GM10847 (cell line): ENCODE data around the gene PLPPR3.

ENCODE experiments used
- POLR2A ChIP-seq: IDR thresholded peaks from 2 replicates; pipeline ENCODE4 v1.6.1; 2011; ENCODE audit not compliant: insufficient read length; ENCODE audit errors: extremely low read depth

Gene PLPPR3

GRCh38 chr19:797528-798414, 24.0 kb downstream of the PLPPR3 start:
- TF ChIP-seq POLR2A = peak; percentile 6

DNA sequence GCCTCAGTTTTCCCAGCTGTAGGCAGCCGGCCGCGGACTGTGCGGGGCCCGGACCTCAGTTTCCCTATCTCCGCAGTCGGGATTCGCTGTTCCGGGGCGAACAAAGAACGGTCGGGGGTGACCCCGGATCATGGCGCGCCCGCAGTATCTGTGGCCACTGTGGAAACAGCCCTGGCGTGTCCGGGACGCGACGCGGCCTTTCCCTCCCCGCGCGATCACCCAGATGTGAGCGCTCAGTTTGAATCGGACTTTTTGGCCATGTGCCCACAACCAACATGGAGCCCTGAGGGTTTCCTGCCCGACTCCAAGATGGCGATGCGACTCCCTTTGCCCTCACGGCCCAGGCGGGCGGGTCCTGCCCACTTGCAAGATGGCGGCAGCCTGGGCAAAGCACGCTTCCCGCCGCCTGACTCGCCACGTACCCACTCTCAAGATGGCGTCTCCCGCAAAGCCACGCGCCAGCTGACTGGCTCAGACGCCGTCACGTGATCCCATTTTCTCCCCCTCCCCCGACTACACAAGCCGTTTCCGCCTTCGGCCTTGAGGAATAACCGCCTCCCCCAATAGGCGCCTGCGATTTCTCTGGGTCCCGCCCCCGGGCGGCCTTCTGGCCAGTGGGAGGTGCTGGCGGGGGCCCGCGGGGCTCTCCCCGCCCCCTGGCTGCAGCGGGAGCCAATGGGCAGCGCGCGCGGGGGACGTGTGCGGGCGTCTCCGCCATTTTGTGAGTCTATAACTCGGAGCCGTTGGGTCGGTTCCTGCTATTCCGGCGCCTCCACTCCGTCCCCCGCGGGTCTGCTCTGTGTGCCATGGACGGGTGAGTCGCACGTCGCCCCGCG, 24.8 kb downstream of the PLPPR3 start, which contains the start of gene PTBP1:
TSS of gene PTBP1 (plus strand) at position 761 of the 836 bp plus-strand sequence. CDS start at position 807, 46 bp downstream.
- peak; percentile 93 for TF ChIP-seq POLR2A

DNA sequence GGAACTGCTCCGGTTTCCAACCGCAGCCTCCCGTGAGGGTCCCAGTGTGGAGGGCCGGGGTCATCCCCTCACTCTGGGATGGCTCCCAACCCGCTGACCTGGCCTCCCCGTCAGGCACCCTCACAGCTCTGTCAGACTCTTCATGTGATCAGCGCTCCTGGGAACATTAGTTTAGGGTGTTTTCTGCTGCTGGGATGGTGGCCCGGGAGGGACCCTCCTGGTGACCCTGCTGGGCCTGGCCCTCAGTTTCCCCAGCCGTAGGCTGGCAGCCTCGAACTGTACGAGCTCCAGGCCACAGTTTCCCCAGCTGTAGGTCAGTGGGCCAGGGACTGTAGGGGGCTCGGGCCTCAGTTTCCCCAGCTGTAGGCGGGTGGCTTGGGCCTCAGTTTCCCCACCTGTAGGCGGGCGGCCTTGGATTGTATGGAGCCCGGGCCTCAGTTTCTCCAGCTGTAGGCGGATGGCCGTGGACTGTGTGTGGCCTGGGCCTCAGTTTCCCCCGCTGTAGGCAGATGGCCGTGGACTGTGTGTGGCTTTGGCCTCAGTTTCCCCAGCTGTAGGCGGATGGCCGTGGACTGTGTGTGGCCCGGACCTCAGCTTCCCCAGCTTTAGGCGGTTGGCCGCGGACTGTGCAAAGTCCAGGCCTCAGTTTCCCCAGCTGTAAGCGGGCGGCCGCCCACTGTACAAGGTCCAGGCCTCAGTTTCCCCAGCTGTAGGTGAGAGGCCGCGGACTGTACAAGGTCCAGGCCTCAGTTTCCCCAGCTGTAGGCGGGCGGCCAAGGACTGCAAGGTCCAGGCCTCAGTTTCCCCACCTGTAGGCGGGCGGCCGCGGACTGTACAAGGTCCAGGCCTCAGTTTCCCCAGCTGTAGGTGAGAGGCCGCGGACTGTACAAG, 25.8 kb downstream of the PLPPR3 start:
- TF ChIP-seq POLR2A = no peak

DNA sequence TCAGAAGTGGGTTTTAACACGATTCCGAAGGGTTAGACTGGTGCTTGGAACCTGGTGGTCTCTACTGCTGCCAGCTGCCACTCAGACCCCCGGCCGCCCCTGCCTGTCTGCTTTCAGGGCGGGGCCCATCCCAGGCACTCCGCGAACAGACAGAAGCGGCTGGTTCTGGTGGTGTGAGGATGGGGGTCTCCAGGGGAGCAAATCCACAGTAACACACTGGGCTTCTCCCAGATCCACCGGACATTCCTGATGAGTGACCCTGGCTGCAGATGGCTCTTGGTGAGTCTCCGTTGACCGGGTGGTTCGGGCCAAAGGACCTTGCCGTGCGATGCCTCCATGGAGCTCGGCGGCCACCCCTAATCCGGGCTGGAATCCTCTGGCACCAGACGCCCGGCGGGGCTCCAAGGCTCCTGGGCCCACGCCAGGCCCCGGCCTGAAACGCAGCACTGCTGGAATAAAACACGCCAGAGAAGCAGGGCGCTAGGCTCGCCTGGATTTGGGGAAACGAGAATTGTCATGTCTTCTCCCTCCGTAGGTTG, 26.6 kb downstream of the PLPPR3 start:
- no peak for TF ChIP-seq POLR2A

- TF ChIP-seq POLR2A = no peak
Measured at GRCh38 chr19:793806-794205, 27.9 kb downstream of the PLPPR3 start.

DNA sequence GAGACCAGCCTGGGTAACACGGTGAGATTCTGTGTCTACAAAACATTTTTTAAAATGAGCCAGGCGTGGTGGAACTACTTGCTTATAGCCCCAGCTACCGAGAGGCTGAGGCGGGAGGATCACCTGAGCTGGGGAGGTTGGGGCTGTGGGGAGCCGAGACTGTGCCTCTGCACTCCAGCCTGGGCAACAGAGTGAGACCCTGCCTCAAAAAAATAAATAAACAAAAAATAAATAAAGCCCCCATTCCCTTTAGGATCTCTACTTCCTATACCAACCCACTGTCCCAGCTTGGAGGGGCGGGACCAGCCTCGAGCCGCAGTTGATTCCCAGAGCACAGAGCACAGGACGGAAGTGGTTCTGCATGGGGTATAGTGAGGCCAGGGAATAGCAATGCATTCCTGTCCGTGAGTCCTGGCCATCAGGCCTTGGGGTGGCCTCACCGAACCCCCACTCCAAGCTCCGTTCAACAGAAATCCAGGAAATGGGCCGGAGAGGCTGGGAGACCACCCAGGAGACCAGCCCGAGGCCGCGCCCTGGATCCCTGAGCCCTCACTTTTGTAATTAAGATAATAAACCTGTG, 29.4 kb downstream of the PLPPR3 start:
- no peak for TF ChIP-seq POLR2A

- no peak for TF ChIP-seq POLR2A
Measured at GRCh38 chr19:791567-792305, 30.0 kb downstream of the PLPPR3 start.

DNA sequence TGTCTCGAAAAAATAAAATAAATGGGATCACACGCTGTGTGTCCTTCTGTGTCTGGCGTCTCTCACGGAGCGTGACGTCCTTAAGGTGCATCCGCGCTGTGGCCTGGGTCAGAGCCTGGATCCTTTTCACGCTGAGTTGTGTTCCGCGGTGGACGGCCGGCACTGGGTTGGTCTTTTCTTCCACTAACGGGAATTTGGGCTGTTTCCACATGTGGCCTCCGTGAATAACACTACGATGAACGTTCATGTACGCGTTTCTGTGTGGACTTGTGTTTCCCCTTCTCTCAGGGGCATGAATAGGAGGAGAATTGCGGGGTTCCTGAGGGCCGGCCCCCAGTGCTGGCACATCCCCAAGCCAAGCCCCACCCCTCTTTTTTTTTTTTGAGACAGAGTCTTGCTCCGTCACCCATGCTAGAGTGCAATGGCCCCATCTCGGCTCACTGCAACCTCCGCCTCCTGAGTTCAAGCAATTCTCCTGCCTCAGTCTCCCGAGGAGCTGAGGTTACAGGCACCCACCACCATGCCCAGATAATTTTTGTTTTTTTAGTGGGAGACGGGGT, 30.7 kb downstream of the PLPPR3 start:
- TF ChIP-seq POLR2A = no peak

DNA sequence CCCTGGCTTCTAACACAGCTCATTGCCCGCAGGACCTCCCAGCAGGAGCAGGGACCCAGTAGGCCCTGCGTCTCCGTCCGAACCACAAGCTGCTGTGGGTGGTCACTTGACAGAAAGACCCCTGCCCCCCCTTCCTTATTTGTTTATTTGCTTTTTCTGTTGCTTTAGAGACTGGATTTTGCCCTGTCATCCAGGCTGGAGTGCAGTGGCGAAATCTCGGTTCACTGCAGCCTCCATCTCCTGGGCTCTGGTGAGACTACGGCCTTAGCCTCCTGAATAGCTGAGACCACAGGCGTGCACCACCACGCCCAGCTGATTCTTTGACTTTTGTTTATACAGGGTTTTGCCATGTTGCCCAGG, 32.1 kb downstream of the PLPPR3 start:
- TF ChIP-seq POLR2A = no peak

- TF ChIP-seq POLR2A = no peak
Measured at GRCh38 chr19:788983-789700, 32.6 kb downstream of the PLPPR3 start.

- TF ChIP-seq POLR2A = no peak
Measured at GRCh38 chr19:788686-788982, 33.1 kb downstream of the PLPPR3 start.

- no peak for TF ChIP-seq POLR2A
Measured at GRCh38 chr19:787536-787935, 34.2 kb downstream of the PLPPR3 start.

- TF ChIP-seq POLR2A = no peak
Measured at GRCh38 chr19:784541-784940, 37.2 kb downstream of the PLPPR3 start.
